Inflammatory macrophage (primary cell): ENCODE measurements around the gene CNNM2.
"Not testable (repeated sequence)": the region's sequence is repeated elsewhere in the genome, so short reads cannot be mapped to it uniquely, and the experiment has no call there.

Experiments
- DNase-seq, 2 donors: peaks; one replicate each; pipeline ENCODE4 v3.0.0-alpha.2; 2020 to 2022

The CNNM2 gene

GRCh38 chr10:103111031-103111917 is 193.2 kb downstream of the CNNM2 start:
- DNase-seq, result no peak

GRCh38 chr10:103111918-103112877 is 194.1 kb downstream of the CNNM2 start:
- DNase-seq, result no peak

- DNase-seq, result no peak
Measured at GRCh38 chr10:103114876-103115275, 196.8 kb downstream of the CNNM2 start.

- no peak for DNase-seq
Measured at GRCh38 chr10:103117247-103117646, 199.2 kb downstream of the CNNM2 start.

GRCh38 chr10:103120546-103120945 is 202.5 kb downstream of the CNNM2 start:
- DNase-seq, result no peak

- DNase-seq, result no peak
Measured at GRCh38 chr10:103120977-103121735, 203.1 kb downstream of the CNNM2 start.

GRCh38 chr10:103123282-103124024 is 205.4 kb downstream of the CNNM2 start:
- DNase-seq, result no peak

GRCh38 chr10:103124420-103125096 is 206.5 kb downstream of the CNNM2 start:
- DNase-seq, result no peak

- no peak for DNase-seq
Measured at GRCh38 chr10:103125323-103126267, 207.5 kb downstream of the CNNM2 start.

- no peak for DNase-seq
Measured at GRCh38 chr10:103127241-103127640, 209.1 kb downstream of the CNNM2 start.

GRCh38 chr10:103130180-103130579 is 212.1 kb downstream of the CNNM2 start:
- not testable (repeated sequence) for DNase-seq

GRCh38 chr10:103130910-103131309 is 212.8 kb downstream of the CNNM2 start:
- DNase-seq, result no peak

- not testable (repeated sequence) for DNase-seq
Measured at GRCh38 chr10:103135168-103135567, 217.1 kb downstream of the CNNM2 start.

- DNase-seq, result peak in 1 of 2 donors; percentile 3
Measured at GRCh38 chr10:103139803-103140202, 221.7 kb downstream of the CNNM2 start.
